Hippocampal formation (tissue), 2 donors: ENCODE data around the gene NTPCR.
"Not testable (repeated sequence)": the region's sequence is repeated elsewhere in the genome, so short reads cannot be mapped to it uniquely, and the experiment has no call there.

ENCODE experiments used
- DNase-seq, 2 donors: peaks; one replicate each; lab custom pipeline; 2025; lab: John Stamatoyannopoulos, UW

The NTPCR gene, protein sequence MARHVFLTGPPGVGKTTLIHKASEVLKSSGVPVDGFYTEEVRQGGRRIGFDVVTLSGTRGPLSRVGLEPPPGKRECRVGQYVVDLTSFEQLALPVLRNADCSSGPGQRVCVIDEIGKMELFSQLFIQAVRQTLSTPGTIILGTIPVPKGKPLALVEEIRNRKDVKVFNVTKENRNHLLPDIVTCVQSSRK

DNA sequence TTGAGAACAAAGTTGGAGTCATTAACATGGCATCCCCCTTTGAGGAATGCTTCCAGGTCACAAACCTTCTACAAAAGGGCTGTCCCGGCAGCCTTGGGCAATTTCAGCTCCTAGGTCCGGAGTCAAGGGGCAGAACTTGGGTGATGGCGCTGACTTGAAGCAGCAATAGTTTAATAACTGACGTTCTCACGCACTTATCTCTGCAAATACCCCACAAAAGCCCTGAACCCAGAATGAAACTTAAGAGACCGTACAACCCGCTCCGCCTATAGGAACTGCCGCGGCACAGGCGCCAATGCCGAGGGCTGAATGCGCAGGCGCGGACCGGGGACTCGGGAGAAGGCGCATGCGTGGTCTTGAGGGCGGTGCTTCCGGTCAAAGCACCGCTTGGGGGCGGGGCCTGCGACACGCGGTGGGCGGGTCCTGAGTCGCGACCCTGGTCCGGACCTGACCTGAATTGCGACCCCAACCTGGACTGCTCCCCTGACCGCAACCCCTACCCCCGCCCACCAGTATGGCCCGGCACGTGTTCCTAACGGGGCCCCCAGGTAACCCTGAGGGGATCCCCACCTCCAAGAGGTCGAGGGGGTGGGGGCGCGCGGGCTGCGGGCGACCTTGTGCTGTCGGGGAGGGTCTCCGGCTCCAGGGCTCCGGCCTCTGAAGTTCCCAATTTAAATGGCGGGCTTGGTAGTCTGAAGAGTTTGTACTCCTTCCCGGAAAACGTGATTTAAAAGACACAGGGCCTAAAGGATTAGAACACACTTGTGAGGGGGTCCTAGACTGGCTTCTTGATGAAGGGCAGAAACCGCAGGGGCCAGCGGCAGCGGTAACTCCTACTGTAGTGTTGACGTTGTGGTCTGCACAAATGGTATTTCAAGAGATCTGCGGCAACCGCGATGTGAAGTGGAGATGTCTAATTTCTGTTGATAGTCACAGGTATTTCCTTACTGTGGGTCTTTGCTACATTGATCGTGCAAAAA lies at the start of gene NTPCR:
NTPCR (plus strand) TSS at position 415 of the 980 bp plus-strand sequence; CDS start at position 515, 100 bp downstream.
- DNase-seq = peak; percentile 78 to 89

DNA sequence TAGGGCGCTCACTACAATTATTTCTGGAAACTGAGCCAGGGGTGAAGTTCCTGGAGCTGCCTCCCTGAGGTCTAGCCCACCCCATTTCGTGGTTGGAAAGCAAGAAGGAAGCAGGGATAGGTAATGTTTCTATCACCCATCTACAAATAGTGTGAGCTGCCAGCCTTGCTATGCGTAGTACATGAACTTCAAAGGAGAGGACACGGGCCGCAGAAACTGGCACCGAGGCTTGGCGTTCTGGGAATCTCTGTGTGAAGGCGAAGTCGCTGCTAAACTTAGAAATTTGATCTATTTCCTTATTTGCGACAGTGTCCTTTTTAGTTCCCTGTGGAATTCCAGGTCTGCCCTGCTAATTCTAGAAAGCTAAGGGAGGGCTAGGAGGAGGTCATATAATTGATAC lies 49.6 kb upstream of the NTPCR start:
- no peak for DNase-seq

DNA sequence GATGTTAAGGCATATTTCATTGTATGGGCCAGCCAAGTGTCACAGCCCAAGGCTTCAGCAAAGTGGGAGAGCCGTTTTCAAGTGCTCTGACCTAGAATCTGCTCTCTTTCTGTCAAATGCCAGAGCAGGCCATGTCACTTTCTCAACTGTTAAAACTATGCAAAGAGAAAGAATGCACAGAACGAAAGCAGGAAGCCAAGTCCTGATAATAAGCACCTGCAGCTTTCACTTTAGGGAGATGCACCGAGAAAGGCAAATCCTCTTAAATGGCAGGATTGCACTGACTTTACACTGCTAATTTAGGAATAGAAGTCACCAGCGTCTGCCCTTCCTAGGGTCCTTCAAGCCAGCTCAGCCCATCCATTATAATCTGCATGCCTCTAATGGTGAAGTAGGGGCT lies 49.2 kb upstream of the NTPCR start:
- no peak for DNase-seq

DNA sequence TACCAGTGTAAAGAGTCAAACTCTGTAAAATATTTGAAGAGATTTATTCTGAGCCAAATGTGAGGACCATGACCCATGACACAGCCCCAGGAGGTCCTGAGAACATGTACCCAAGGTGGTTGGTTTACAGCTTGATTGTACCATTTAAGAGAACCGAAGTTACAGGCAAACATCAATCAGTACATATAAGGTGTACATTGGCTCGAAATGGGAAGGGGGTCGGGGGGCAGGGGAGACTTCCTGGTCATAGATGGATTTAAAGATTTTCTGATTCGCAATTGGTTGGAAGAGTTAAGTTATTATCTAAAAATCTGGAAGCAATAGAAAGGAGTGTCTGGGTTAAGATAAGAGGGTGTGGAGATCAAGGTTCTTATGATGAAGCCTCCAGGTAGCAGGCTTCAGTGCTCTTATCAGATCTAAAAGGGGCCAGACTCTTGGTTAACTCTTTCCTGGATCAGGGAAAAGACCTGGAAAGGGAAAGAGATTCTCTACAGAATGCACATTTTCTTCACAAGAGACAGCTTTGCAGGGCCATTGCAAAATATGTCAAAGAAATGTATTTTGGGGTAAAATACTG lies 47.5 kb upstream of the NTPCR start:
- no peak for DNase-seq

DNA sequence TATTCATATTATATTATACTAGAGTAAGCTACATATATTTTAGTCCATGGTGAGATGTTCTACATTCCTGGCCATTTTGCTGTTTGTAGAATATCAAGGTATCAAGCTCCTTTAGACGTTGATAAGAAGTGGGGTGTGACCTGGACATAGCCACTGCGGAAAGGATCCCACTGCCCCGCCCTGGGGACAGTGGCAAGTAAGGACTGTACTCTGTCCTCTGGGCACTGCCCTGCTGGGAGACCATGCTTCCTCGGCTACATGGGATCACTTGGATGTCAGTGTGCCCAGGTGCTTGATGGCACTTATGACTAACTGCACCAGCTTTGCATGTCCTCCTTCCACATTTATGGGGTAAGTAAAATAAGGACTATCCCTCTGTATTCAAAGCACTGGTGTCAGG lies 46.3 kb upstream of the NTPCR start:
- no peak for DNase-seq

DNA sequence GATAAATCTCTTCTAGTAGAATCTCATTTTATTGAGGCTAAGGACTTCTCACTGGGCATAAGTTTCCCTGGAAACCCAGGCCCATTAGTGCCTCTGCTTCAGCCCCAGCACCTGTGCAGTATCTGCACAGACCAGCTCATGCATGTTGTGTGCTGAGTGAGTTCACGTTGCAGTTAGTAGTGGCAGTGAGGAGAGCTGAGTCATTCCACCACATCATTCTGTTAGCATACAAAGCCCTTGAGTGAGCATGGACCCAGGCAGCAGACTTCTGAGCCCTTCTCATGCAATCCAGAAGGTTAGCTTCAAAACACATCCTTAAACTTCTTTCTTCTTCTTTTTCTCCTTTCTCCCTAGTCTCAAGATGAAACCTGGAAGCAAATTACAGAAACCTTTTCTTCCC lies 45.8 kb upstream of the NTPCR start:
- DNase-seq = no peak

DNA sequence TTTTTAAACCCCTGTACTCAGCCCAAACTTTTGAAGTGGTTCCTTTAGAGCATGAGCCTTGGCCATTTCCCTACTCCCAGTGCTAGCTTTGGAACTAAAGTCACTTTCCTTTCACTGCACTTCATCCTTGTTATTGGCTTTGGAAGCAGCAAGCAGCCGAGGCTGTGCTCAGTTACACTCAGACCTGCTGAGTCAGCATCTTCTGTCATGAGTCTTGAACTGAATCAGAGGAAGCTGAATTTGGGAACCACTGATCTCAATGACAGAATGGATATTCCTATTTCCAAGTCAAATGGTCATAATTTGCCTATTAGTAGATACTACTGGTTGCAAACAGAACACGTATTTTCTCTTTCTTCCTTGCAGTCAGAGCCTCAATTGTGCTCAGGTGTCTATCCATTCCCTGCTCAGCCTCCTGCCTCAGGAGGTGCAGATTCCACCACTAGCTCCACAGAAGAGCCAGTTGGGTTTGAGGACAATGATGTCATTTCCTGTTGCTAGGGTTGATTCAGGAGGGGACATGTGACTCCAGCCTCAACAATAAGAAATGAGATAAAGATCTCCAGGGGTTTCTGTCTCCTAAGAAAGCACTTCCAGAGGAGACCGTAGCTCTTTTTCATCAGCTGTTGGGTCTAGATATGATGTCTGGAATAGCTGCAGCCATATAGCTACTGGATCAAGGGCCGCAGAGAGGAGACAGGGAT lies 44.9 kb upstream of the NTPCR start:
- no peak for DNase-seq

DNA sequence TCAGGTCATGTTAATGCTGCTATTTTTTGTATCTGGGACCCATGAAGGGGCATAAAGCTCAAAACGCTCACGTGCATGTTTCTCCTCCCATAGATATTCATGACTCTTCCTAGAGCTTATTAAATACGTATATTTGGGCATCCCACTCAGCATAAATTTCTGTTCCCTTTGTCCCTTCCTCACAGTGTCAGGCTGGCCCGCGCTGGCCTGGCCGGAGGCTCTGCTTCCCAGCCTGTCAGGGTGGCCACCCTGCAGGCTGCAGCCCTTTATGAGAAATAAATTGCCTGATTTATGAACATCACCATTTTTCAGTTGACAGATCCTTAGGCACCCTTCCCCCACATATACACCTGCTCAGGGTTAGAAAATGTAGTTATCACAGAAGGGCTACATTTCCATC lies 44.0 kb upstream of the NTPCR start:
- no peak for DNase-seq

DNA sequence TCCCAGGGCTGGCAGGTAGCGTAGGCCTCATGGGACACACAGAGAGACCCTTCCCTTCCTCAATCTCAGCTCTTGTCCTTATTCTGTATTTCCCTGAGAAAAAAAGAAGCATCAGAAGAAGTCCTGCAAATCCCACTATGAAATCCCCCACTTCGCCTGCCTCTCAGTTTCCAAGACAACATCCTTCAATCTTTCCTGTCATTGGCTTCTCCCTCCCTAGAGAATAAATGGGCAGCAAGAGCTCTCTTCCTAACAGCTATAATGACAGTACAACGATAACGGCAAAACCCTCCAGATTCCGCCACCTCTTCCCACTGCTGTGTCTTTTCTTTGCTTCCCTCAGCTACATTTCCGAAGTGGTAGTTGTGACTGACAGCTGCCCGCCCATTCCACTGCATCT lies 41.6 kb upstream of the NTPCR start:
- DNase-seq = no peak

DNA sequence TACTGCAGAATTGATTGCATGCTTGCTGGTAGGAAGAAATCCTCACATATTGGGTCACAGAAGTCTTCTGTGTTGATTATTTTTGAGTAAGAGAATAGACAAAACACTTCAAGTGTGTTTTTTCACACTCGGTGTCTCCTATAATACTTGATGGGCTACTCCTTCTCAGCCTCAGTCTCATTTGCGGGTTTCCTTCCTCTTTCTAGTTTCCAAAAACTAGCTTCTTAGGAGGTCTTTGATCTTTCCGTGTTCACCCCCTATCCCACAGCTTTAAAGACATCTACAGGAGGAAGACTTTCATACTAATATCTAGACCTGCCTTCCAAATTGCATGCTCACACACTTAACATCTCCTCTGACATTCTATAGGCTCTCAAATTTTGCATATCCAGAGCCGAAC lies 40.7 kb upstream of the NTPCR start:
- no peak for DNase-seq

DNA sequence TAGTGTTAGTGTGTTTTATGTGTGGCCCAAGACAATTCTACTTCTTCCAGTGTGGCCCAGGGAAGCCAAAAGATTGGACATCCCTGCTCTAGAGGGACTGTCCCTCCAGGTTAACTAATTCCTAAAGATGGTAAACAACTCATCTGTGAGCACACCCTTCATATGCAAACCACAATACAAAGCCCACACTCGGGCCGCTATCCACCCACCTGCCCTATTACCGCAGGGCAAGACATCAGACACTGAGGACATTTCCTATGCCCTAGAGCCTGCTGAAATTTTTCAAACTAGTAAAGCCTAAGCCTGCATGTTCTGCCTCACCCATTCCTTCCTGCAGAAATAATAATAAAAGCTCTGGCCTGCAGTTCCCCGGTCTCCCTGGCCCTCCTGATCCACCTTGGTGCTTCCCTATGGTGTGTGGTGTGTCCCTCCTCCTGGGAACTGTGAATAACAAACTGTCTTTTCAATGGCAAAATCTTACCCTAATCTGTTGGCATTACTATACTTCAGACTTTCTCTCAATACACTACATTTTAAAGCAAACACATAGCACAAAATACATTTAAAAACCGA lies 39.3 kb upstream of the NTPCR start:
- DNase-seq = no peak

DNA sequence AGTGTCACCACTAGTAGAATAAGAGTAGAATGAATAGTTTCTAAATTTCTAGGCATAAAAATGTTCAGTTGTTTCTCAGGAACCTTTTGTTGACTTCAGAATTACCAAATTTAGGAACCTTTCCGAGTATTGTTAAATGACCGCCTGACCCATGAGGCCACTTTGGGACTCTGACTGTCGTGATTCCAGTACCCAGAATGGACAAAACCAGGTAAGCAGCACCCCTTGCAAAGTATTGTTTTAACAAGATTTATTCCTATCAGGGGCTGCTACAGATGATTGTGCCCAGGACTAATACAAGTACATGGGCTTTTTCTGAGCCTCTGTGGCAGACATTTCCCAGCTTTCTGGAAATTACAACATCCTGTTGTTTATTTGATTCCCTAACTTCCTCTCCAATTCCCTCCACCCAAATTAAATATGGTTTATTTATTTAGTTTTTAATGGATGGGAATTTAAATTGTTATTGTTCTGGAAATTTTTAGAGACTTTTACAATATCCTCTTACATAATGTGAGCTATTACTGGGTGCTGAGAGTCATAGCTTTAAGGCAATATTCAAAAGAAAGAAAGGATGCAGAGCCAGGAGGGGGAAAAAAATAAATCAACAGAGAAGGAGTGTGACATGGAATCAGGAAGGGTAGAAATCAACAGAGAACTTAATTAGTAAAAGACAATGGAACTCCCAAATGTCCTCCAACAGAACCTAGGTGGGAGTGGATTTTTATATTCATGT lies 37.4 kb upstream of the NTPCR start:
- no peak for DNase-seq

DNA sequence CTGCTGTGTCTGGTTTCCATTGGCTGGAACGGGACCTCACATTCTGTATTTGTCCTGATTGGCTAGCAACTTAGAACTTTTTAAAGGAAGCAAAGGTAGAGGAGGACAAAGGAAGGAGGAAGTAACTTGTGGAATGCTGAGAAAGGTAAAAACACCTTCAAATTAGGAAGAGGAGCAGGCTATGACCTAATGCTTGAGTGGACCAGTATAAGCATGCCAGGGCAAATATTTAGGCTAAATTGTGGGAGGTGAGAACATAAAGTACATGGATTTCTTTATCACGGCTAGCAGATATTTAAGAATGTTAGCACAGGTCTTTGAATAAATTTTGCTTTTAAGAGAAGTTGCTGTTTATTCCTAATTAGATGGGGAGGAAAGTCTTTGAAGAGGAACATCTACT lies 36.1 kb upstream of the NTPCR start:
- DNase-seq = not testable (repeated sequence)

DNA sequence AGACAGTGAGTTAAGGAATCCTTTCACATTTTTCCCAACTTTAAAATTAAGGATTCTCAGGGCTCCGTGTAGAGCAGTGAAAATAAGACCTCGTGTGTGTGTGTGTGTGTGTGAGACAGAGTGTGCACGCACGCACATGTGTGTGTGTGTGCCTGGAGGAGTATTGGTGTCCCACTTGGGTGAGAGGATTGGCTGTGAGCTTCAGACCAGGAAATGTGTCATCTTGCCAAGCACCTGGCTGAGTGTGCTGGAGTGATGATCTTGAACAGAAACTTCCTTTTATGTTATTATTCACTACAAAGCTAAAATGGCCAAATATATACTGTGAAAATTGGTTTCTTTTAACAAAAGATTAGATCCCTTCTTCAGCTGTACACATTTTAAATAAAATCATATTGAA lies 35.2 kb upstream of the NTPCR start:
- DNase-seq = no peak

DNA sequence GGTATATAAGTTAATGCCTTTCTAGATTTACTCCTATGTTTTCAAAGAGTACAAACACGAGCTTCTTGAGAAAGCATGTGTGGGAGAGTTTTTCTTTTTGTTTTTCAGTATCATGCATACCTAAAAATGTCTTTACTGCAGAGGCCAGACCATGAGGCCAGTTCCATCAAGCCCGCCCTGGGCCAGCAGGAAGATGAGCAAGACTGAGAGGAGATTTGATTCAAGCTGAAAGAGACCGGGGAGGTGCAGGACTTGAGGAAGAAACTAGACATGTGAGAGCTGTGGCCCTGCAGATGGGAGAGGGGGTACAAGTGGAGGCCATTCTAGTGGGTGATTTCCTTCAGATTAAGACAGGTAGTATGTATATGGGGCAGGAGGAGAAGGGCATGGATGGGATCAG lies 33.4 kb upstream of the NTPCR start:
- DNase-seq = no peak

DNA sequence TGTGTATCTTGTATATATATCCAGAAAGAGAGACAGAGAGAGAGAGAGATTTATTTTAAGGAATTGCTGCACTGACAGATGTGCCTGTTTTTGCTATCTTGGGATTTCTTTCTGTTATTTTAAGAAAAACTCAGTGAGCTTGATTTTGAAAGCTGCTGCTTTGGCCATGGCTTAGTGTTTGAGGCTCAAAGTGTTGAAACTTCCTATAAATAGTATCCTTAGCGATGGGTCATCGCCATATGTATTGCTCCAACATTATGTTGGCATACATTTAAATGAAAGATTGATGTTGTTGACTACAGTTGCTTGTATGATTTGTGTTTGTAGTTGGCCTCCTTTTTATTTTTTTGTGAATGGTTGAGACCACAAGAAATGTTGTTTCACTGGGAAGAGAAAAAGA lies 29.0 kb upstream of the NTPCR start:
- no peak for DNase-seq

DNA sequence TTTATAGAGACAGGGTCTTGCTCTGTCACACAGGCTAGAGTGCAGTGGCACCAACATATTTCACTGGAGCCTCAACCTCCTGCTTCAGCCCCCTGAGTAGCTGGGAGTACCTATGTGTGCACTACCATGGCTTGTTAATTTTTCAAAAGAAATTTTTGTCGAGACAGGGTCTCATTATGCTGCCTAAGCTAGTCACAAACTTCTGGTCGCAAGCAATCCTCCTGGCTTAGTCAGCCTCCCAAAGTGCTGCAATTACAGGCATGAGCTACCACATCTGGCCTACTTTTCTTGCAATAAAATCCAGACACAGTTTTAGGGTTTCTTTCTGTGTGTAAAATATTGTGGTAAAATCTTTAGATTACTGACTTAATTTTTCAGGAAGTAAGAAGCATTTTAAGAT lies 27.9 kb upstream of the NTPCR start:
- DNase-seq = no peak

DNA sequence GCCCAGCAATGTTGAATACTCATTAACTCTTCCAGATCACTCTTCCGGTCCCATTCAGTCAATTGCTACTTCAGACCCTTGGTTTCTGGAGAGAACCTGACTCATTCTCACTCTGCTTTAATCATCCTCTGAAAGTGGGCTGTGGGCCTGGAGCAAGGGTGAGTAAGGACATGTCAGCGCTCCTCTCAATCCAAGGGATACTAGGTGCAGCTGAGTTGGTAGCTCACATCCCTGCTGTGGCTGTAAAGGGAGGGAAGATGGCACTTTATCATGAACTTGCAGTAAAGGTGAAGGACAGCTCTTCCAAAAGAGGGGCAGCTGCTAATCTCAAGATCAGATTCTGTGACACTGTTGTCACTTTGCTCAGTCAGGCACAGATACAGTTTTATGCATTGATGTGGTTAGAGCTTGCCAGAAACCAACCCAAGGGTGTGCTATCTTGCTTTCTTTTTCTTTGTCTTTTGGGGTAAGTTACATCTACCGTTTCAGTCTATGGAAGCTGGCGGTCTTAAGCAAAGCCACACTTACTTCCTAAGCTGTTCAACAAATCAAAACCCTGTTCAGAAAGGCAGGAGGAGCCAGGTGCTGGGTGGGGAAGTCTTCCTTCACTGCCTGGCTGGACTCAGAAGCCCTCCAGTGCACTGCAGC lies 26.5 kb upstream of the NTPCR start:
- no peak for DNase-seq

DNA sequence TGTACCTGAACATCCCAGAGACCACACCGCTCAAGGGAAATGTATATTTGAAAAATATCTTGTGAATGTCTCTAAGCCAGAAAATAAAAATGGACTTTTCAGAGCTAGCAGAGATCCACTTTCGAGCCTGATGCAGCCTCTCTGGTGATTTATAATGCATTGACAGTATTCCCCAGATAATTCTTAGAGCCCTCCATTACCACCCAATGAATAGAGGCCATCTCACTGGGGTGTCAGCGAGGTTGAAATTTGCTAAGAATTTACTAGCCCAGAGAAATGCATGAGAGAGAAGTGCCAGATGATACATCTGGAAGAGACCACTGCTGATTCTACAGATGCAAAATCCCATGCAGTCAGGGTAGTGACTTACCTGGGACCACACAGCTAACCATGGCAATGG lies 25.5 kb upstream of the NTPCR start:
- DNase-seq = no peak

DNA sequence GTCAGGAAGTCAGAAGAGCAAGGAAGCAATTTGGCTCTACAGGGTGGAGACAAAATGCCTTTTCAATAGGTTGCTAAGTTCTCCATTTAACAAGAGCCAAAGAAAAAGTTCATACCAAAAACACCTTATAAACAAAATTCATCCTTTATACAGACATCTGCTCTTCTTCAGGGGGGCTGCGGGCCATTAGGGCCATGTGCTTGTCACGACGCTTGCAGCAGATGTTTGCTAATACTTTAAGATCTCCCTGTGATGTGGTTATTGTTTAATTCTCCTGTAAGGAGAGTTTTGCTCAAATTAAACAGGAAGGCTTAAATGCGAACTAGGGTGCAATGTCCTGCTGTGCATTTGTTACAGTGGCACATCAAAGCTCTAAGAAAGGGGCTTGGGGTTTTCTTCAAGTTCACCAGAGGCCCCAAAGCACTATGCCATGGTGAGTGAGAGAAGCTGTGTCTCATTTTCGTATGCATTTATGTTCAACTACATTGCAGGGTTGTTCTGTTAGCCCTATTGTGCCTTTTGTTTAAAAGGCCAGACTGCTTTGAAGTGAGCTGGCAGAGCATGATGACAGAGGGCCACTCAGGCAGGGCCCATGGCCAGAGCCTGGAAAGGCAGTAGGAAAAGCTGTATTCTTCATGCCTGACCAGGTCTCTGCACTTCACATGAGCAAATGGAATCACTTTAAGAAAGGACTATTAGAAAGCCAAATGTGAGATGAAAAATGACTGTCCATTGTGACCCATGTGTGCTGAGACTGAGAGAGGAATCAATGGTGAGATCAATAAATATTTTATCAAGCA lies 24.8 kb upstream of the NTPCR start:
- no peak for DNase-seq
